ENCODE results near the gene KLHL3.
"Not testable (repeated sequence)": the region's sequence is repeated elsewhere in the genome, so short reads cannot be mapped to it uniquely, and the experiment has no call there.

KLHL3 gene, protein sequence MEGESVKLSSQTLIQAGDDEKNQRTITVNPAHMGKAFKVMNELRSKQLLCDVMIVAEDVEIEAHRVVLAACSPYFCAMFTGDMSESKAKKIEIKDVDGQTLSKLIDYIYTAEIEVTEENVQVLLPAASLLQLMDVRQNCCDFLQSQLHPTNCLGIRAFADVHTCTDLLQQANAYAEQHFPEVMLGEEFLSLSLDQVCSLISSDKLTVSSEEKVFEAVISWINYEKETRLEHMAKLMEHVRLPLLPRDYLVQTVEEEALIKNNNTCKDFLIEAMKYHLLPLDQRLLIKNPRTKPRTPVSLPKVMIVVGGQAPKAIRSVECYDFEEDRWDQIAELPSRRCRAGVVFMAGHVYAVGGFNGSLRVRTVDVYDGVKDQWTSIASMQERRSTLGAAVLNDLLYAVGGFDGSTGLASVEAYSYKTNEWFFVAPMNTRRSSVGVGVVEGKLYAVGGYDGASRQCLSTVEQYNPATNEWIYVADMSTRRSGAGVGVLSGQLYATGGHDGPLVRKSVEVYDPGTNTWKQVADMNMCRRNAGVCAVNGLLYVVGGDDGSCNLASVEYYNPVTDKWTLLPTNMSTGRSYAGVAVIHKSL

DNA sequence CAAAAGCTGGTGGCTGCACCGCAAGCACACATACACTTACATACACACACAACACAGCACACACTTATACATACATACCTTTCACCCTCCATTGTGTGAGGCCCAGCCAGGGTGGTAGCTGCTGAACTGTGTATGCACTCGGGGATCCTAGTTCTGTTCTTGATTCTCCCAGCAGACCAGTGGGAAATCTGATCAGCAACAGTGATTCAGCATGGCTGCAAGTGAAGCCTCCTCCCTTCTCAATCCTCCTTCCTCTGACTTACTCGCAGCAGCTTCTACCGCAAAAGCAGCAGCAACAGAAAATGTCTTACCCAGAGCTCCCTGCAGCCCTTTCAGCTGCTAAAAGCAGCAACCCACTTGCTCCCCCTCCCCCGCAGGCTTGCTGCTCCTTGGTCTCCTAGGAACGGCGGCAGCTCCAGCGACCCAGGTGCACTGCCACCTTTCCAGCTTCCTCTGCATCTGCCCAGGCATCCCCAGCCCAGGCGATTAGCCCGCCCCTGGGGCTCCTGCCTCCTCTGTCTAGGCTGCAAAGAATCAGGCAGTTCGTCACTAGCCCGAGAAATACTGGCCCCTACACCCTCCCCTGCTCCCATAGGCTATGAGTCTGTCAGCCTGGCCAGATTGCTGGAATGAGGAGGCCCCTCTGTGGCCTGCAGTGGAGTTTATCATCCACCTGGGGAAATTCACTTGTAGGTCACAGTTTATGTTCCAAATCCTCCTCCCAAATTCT lies at the start of gene KLHL3:
Gene KLHL3, minus strand, starts transcription at position 535 of the 730 bp plus-strand sequence. Its CDS starts 443 bp downstream, at position 92.
- H3K4me3 ChIP-seq (ENCODE audit: low read depth, low read length), result peak within 1 kb of the TSS; percentile 40
- TF ChIP-seq, protein P1, sequence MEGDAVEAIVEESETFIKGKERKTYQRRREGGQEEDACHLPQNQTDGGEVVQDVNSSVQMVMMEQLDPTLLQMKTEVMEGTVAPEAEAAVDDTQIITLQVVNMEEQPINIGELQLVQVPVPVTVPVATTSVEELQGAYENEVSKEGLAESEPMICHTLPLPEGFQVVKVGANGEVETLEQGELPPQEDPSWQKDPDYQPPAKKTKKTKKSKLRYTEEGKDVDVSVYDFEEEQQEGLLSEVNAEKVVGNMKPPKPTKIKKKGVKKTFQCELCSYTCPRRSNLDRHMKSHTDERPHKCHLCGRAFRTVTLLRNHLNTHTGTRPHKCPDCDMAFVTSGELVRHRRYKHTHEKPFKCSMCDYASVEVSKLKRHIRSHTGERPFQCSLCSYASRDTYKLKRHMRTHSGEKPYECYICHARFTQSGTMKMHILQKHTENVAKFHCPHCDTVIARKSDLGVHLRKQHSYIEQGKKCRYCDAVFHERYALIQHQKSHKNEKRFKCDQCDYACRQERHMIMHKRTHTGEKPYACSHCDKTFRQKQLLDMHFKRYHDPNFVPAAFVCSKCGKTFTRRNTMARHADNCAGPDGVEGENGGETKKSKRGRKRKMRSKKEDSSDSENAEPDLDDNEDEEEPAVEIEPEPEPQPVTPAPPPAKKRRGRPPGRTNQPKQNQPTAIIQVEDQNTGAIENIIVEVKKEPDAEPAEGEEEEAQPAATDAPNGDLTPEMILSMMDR (IDR thresholded peaks at IDR 0.05; ENCODE audit: low read depth, low read length, missing control alignments), result peak; percentile 2
- DNase-seq (ENCODE audit: low read depth), result no peak

DNA sequence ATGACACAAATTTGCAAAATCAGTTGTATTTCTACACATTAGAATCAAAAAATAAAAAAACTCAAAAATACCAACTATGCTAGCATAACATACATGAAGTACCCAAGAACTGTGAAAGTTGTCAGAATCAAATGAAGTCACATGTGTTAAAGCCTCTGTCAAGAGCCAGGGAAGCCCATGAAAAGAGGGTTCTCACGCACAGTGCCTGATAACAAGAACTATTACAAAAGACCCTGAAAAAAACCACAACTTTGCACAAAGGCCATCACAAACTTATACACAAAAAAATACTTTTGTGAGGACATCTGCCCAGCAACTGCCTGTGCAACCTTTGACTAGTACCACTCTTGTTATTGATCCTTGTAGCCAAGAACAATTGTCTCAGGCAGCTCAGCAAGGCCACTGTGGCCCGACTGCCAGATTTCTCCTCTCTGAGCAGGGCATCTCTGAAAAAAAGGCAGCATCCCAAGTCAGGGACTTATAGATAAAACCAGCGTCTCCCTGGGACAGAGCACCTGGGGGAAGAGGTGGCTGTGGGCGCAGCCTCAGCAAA lies 47.2 kb upstream of the KLHL3 start:
- DNase-seq (ENCODE audit: low read depth), result no peak
- TF ChIP-seq, protein P1 (IDR thresholded peaks at IDR 0.05; ENCODE audit: low read depth, low read length, missing control alignments), result no peak
- no peak overlapping the region for H3K4me3 ChIP-seq (ENCODE audit: low read depth, low read length)

DNA sequence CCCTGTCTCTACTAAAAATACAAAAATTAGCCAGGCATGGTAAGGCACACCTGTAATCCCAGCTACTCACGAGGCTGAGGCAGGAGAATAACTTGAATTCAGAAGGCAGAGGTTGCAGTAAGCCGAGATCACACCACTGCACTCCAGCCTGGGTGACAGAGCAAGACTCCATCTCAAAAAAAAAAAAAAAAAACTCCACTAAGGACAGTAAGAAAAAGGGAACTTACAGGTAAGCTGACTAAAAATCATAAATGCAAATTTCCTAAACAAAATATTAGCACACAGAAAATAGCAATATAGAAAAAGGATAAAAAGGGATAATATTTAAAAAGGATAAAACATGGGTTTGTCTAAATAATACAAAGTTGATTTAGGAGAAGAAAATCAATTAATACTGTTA lies 46.2 kb upstream of the KLHL3 start:
- no peak for DNase-seq (ENCODE audit: low read depth)
- TF ChIP-seq, protein P1 (IDR thresholded peaks at IDR 0.05; ENCODE audit: low read depth, low read length, missing control alignments), result no peak
- H3K4me3 ChIP-seq (ENCODE audit: low read depth, low read length), result no peak overlapping the region

DNA sequence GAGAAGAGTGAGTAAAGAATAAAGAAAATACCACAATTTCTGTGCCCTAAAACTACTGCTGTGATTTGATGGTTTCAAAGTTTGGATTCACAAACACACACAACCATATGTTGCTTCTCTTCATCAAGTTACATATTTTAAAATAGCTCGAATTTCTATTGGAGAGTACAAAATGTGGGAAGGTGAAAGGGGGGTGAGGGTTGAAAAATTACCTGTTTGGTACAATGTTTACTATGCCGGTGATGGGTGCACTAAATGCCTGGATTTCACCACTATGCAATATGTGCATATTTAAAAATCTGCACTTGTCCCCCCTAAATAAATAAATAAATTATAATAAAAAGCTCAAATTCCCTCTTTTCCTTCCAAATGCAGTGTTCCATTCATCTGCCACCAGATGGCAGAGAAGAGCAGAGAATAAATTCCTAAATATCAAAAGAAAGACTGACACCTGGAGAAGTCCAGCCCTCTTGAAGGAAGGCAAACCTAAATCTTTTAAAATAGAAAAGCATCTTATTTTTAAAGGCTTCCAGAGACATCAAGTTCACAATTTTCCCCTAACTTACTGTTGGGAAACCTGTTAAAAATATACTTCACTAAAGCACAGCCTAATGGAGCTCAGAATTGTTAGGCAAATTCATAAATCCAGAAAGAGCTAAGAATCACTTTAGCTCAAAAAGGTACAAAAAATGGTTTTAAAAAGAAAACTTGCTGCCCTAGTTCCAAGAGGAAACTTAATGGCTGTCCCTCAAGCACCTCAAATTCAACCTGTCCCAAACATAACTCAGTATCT lies 43.1 kb upstream of the KLHL3 start:
- H3K4me3 ChIP-seq (ENCODE audit: low read depth, low read length), result no peak overlapping the region
- TF ChIP-seq, protein P1 (IDR thresholded peaks at IDR 0.05; ENCODE audit: low read depth, low read length, missing control alignments), result peak; percentile 54
- no peak for DNase-seq (ENCODE audit: low read depth)

DNA sequence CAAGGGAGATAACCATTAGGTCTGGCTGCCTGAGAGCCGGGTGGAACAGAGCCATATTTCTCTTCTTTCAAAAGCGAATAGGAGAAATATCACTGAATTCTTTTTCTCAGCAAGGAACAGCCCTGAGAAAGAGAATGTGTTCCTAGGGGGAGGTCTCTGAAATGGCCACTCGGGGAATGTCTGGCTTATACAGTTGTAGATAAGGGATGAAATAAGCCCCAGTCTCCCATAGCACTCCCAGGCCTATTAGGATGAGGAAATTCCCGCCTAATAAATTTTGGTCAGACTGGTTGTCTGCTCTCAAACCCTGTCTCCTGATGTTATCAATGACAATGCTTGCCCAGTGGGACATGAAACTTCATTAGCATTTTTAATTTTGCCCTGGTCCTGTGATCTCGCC lies 32.0 kb upstream of the KLHL3 start:
- not testable (repeated sequence) for DNase-seq (ENCODE audit: low read depth); H3K4me3 ChIP-seq (ENCODE audit: low read depth, low read length)

DNA sequence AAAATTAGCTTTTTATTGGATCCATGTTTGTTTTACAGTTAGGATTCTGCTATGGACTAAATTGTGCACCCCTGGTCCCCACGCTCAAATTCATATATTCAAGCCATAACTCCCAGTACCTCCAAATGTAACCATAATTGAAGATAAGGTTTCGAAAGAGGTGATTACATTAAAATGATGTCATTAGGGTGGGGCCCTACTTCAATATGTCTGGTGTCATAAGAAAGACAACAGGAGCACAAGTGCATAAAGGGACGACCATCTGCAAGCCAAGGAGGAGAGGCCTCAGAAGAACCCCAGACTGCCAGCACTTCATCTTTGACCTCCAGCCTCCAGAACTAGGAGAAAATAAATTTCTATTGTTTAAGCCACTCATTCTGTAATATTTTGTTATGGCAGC lies 25.7 kb upstream of the KLHL3 start:
- H3K4me3 ChIP-seq (ENCODE audit: low read depth, low read length), result no peak overlapping the region
- TF ChIP-seq, protein P1 (IDR thresholded peaks at IDR 0.05; ENCODE audit: low read depth, low read length, missing control alignments), result no peak
- DNase-seq (ENCODE audit: low read depth), result no peak

Measured in GM12864 (cell line).